Measurements from ENCODE around the gene CCDC40.
A peak's percentile ranks its signal among the peaks of the same experiment; 100 is the strongest.
"Not testable (repeated sequence)": the region's sequence is repeated elsewhere in the genome, so short reads cannot be mapped to it uniquely, and the experiment has no call there.

The CCDC40 gene

DNA sequence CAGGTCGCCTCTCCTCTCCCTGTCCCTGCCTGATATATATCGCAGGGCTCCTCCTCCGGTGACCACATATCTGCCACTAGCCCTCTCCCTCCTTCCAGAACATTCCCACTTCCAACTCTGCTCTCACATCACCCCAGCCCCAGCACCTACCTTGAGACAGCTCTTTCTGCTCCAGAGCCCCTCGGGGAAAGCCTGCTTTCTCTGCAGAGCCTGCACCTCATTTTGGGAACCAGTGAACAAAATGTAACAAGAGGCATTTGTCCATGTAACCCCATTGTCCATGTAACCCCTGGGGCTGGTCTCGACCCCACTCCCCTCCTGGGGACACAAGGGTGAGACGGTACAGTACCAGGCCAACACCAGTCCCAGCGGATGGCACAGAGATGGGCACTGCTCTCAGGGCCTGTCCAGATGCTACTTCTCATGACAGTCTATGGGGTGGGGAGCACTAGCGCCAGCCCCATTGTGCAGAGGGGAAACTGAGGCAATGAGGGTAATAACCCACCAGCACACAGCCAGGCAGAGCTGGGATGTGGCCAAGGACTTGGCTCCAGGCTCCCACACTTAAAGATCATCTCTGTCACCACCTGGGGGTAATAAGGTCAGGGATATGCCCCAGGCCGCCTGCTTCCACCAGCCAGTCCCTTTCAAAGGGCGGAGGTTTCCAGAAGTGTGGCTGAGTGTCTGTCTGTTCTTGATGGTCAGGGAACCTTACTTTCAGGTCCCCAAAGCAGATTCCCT, 43.6 kb upstream of the CCDC40 start:
- no peak for DNase-seq (ENCODE audit: low read depth in 1 of 2, low spot score in 1 of 2)
- TF ChIP-seq JUND (IDR thresholded peaks at IDR 0.05; ENCODE audit: low read depth) = no peak
- in situ Hi-C loops (cut with HindIII; ENCODE audit: low pct_unique_long_range_greater_than_20kb, low sequenced_read_pairs) = no loop called here

GRCh38 chr17:79993390-79994227, 42.8 kb upstream of the CCDC40 start:
- in situ Hi-C loops (cut with HindIII; ENCODE audit: low pct_unique_long_range_greater_than_20kb, low sequenced_read_pairs) = no loop called here

DNA sequence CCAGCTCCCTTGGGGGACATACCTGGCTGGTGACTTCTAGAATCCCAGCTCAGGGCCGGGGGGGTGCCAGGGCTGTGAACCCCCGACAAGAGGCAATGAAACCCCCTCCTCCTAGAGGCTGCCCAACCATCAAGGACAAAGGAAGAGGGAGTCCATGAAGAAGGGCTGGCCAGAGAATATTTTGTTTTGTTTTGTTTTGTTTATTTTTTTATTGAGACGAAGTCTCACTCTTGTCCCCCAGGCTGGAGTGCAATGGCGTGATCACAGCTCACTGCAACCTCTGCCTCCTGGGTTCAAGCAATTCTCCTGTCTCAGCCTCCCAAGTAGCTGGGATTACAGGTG, 42.2 kb upstream of the CCDC40 start:
- in situ Hi-C loops (cut with HindIII; ENCODE audit: low pct_unique_long_range_greater_than_20kb, low sequenced_read_pairs); DNase-seq (ENCODE audit: low read depth in 1 of 2, low spot score in 1 of 2): not testable (repeated sequence)

More at GRCh38 chr17:79993390-79994227, 42.8 kb upstream of the CCDC40 start:
- no peak for TF ChIP-seq JUND (IDR thresholded peaks at IDR 0.05; ENCODE audit: low read depth)
- peak; percentile 85 to 98 for DNase-seq (ENCODE audit: low read depth in 1 of 2, low spot score in 1 of 2)

GRCh38 chr17:79994602-79995001, 41.8 kb upstream of the CCDC40 start:
- no peak for TF ChIP-seq JUND (IDR thresholded peaks at IDR 0.05; ENCODE audit: low read depth)
- DNase-seq (ENCODE audit: low read depth in 1 of 2, low spot score in 1 of 2) = no peak
- in situ Hi-C loops (cut with HindIII; ENCODE audit: low pct_unique_long_range_greater_than_20kb, low sequenced_read_pairs) = no loop called here

DNA sequence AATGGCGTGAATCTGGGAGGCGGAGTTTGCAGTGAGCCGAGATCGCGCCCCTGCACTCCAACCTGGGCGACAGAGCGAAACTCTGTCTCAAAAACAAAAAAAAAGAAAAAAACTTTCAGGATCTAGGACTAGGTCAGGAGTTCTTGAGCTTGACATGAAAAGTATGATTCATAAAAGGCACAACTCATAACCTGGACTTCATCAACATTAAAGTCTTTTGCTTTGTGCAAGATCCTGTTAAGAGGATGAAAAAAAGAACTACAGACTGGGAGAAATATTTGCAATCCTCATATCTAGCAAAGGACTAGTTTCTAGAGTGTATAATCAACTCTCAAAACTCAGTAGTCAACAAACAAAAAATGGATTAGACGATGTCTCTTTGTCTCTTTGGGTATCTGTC, 40.7 kb upstream of the CCDC40 start:
- in situ Hi-C loops (cut with HindIII; ENCODE audit: low pct_unique_long_range_greater_than_20kb, low sequenced_read_pairs) = no loop called here
- no peak for TF ChIP-seq JUND (IDR thresholded peaks at IDR 0.05; ENCODE audit: low read depth)

DNA sequence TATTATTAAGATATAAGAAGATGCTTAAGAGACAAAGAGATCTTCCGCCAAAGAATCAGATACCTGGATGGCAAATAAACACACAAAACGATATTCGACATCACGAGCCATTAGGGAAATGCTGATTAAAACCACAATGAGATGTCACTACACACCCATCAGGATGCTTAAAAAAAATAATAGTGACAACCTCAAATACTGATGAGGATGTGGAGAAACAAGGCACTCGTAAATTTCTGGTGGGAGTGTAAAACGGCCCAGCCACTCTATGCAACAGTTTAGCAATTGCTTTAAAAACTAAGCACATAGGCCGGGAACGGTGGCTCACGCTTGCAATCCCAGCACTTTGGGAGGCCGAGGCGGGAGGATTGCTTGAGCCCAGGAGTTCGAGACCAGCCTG, 40.2 kb upstream of the CCDC40 start:
- DNase-seq (ENCODE audit: low read depth in 1 of 2, low spot score in 1 of 2) = no peak
- in situ Hi-C loops (cut with HindIII; ENCODE audit: low pct_unique_long_range_greater_than_20kb, low sequenced_read_pairs) = no loop called here
- no peak for TF ChIP-seq JUND (IDR thresholded peaks at IDR 0.05; ENCODE audit: low read depth)

More for the DNA sequence above, 40.7 kb upstream of the CCDC40 start:
- DNase-seq (ENCODE audit: low read depth in 1 of 2, low spot score in 1 of 2) = no peak

- DNase-seq (ENCODE audit: low read depth in 1 of 2, low spot score in 1 of 2) = no peak
- in situ Hi-C loops (cut with HindIII; ENCODE audit: low pct_unique_long_range_greater_than_20kb, low sequenced_read_pairs) = no loop called here
- no peak for TF ChIP-seq JUND (IDR thresholded peaks at IDR 0.05; ENCODE audit: low read depth)
These were observed 39.3 kb upstream of the CCDC40 start for GRCh38 chr17:79997011-79997660.

GRCh38 chr17:80000136-80000535, 36.3 kb upstream of the CCDC40 start:
- in situ Hi-C loops (cut with HindIII; ENCODE audit: low pct_unique_long_range_greater_than_20kb, low sequenced_read_pairs) = no loop called here
- TF ChIP-seq JUND (IDR thresholded peaks at IDR 0.05; ENCODE audit: low read depth) = no peak
- no peak for DNase-seq (ENCODE audit: low read depth in 1 of 2, low spot score in 1 of 2)

DNA sequence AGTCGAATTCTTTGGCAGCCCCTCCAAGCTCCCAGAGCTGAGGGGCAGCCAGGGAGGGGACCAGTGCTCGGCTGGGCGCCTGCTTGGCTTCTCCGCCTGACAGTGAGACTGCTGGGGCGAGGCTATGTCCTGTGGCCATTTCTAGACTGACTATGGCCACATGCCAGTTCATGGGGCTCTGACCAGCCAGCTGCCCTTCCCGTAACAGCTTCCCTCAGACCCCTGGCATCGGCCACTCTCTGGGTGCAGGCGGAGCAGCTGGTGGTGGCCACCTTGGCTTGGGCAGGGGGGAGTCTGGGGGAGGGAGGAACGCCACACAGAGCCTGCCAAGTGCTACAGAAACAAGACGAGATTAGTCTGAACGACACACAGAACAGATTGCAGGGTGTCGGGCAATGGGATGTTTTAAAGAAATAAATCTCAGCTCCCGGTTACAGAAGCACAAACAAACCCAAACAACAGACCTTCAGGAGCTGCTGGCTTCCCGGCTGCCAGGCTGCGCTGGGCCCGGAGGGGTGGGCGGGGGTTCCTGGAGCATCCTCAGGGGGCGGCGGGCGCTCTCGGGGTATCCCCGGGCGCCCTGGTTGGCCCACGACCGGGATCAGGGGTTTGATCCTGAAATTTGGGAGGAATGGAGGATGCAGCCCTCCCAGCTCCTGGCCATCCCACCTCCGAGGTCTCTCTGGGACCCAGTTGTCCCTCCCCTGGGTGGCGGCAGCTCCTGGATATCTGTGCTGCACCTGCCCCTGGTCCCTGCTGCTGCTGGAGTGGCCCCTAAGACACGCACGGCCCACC, 35.3 kb upstream of the CCDC40 start:
- TF ChIP-seq JUND (IDR thresholded peaks at IDR 0.05; ENCODE audit: low read depth) = no peak
- no peak for DNase-seq (ENCODE audit: low read depth in 1 of 2, low spot score in 1 of 2)

DNA sequence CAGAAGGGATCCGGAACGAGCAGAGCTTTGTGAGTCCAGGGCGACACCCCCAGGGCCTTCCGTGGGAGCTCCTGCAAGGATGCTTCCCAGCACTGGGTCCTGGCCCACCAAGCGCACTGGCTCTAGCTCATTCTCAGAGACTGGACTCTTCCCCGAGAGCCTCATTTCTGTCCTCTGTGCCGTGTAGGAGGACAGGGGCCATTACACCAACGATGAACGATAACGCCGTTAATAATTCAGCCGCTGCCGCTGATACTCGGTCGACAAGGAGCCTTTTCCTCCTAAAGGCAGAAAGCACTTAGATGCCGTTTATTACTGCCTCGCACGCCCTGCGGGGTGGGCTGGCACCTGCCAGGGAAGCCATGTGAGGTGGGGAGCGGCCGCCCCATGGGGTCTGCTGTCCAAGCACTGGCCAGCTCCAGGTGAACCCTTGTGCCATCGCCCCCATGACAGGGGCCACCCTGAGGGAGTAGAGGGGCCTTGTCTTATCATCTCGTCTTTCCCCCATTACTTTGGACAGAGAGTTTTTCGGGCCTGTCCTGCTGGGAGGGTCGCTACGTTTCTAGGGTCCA, 34.3 kb upstream of the CCDC40 start:
- TF ChIP-seq JUND (IDR thresholded peaks at IDR 0.05; ENCODE audit: low read depth) = no peak
- in situ Hi-C loops (cut with HindIII; ENCODE audit: low pct_unique_long_range_greater_than_20kb, low sequenced_read_pairs) = no loop called here
- DNase-seq (ENCODE audit: low read depth in 1 of 2, low spot score in 1 of 2) = no peak

More for the DNA sequence above, 35.3 kb upstream of the CCDC40 start:
- in situ Hi-C loops (cut with HindIII; ENCODE audit: low pct_unique_long_range_greater_than_20kb, low sequenced_read_pairs) = no loop called here

DNA sequence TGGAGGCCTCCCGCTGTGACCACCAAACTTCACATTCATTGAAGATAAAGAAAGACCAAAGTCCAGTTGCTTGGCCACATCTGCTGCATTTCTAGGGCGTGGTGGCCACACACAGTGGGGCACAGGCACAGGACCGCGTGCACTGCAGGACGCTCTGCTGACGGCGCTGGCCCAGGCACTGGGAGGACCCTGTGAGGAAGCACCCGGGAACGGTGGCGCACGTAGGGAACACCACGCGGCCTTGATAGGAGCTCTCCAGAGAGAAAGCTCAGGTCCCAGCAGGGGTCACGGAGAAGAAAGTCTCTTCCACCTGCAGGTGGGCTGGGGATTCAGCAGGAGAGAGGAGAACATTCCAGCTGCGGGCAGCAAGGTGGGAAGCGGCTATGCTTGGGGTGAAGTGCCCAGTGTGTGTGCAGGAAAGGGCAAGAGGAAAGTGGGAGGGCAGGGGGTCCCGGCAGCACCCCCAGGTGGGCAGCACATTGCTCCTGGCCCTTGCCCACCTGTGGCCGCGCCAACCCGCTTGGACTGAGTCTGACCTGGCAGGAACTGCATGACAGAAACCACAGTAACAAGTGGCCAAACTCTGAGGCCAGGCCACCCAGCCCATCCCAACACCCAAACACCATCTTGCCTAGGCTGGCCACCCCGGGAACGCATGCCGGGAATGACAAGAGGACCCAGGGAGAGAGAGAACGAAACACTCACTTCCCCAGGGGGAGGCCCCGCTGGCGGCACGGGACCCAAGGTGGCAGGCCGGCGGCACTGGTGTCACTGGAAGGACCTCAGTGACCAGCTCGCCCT, 33.6 kb upstream of the CCDC40 start:
- DNase-seq (ENCODE audit: low read depth in 1 of 2, low spot score in 1 of 2) = no peak
- in situ Hi-C loops (cut with HindIII; ENCODE audit: low pct_unique_long_range_greater_than_20kb, low sequenced_read_pairs) = no loop called here
- TF ChIP-seq JUND (IDR thresholded peaks at IDR 0.05; ENCODE audit: low read depth) = no peak

Data from T47D (cell line).